A673 (cell line): ENCODE results near the gene APOC4. TPM values are rescaled to one million over a fixed set of nuclear protein-coding genes. Genes with fewer than 3 reads are reported as not detected.
"Not testable (repeated sequence)": the region's sequence is repeated elsewhere in the genome, so short reads cannot be mapped to it uniquely, and the experiment has no call there.

Experiments used
- BruUV-seq: library from RNA; stranded (reverse); fragments of 400-500 nt; replicated peaks from 2 replicates; lab custom pipeline; 2021; lab: Mats Ljungman, UMichigan
- CTCF ChIA-PET: fragments of 300-600 bp; sonication (Branson Sonifier 250); formaldehyde crosslinking; loops from one replicate; lab custom pipeline; 2022; ENCODE audit warnings: antibody characterized with exemption; lab: Charles Lee
- POLR2A ChIA-PET: fragments of 300-600 bp; sonication (Branson Sonifier 250); formaldehyde crosslinking; loops from one replicate; lab custom pipeline; 2022; ENCODE audit warnings: antibody characterized with exemption; ENCODE audit not compliant: low non-redundant PET; lab: Charles Lee
- DNase-seq: peaks from one replicate; pipeline ENCODE4 v3.0.0-alpha.2; 2015; ENCODE audit warnings: low spot score
- H3K27ac ChIP-seq: fragments of 200-600 bp; sonication (generic); 2 replicates; pipeline ENCODE4 v1.5.1; 2016; ENCODE audit warnings: mixed run types, low read depth, mild to moderate bottlenecking, mixed read lengths, antibody characterized with exemption, low read length; ENCODE audit not compliant: poor library complexity, severe bottlenecking
- H3K27me3 ChIP-seq: fragments of 200-600 bp; sonication (generic); replicated peaks from 2 replicates; pipeline ENCODE4 v1.6.1; 2017; ENCODE audit warnings: mixed run types, low read depth, mild to moderate bottlenecking, mixed read lengths, antibody characterized with exemption, low read length; ENCODE audit not compliant: insufficient read depth, poor library complexity
- H3K36me3 ChIP-seq: fragments of 200-600 bp; sonication (generic); 2 replicates; pipeline ENCODE4 v1.6.1; 2016; ENCODE audit warnings: mixed run types, mild to moderate bottlenecking, mixed read lengths, antibody characterized with exemption, low read length; ENCODE audit not compliant: insufficient read depth, poor library complexity, severe bottlenecking
- H3K4me1 ChIP-seq: fragments of 200-600 bp; sonication (generic); 2 replicates; pipeline ENCODE4 v1.6.1; 2017; ENCODE audit warnings: mixed run types, mild to moderate bottlenecking, mixed read lengths, antibody characterized with exemption, low read length; ENCODE audit not compliant: insufficient read depth, poor library complexity, severe bottlenecking
- H3K4me3 ChIP-seq: fragments of 200-600 bp; sonication (generic); 2 replicates; pipeline ENCODE4 v1.5.1; 2016; ENCODE audit warnings: low read depth, mixed run types, mild to moderate bottlenecking, mixed read lengths, low read length; ENCODE audit not compliant: poor library complexity, severe bottlenecking
- H3K9me3 ChIP-seq: fragments of 200-600 bp; sonication (generic); 2 replicates; pipeline ENCODE4 v1.6.1; 2016; ENCODE audit warnings: mixed run types, low read depth, mild to moderate bottlenecking, mixed read lengths, antibody characterized with exemption, low read length; ENCODE audit not compliant: poor library complexity, severe bottlenecking
- EZH2 ChIP-seq: fragments of 200-600 bp; sonication (generic); IDR thresholded peaks from 2 replicates; pipeline ENCODE4 v1.6.1; 2017; ENCODE audit warnings: borderline replicate concordance, low read depth, mild to moderate bottlenecking, mixed read lengths, antibody characterized with exemption, low read length; ENCODE audit not compliant: poor library complexity, severe bottlenecking
- intact Hi-C: fragments of 100-400 bp; cut with micrococcal nuclease; formaldehyde crosslinking; loops from one replicate; pipeline ENCODE4 v1.10.0; 2022; ENCODE audit not compliant: unreplicated experiment
- total RNA-seq: library from RNA; stranded (reverse); gene quantifications from 2 replicates; pipeline ENCODE4 v1.2.3, GENCODE V29; 2021
- TF ChIP-seq, protein P1 (sequence below): fragments of 300-800, 200-600 bp; sonication (generic); conservative IDR thresholded peaks from 2 replicates; pipeline ENCODE4 v1.5.1; 2017; ENCODE audit warnings: low read depth, mild to moderate bottlenecking, antibody characterized with exemption, low read length, moderate library complexity, mixed read lengths

The APOC4 gene
- total RNA-seq, 1 experiment from 2014 or later, result not detected

DNA sequence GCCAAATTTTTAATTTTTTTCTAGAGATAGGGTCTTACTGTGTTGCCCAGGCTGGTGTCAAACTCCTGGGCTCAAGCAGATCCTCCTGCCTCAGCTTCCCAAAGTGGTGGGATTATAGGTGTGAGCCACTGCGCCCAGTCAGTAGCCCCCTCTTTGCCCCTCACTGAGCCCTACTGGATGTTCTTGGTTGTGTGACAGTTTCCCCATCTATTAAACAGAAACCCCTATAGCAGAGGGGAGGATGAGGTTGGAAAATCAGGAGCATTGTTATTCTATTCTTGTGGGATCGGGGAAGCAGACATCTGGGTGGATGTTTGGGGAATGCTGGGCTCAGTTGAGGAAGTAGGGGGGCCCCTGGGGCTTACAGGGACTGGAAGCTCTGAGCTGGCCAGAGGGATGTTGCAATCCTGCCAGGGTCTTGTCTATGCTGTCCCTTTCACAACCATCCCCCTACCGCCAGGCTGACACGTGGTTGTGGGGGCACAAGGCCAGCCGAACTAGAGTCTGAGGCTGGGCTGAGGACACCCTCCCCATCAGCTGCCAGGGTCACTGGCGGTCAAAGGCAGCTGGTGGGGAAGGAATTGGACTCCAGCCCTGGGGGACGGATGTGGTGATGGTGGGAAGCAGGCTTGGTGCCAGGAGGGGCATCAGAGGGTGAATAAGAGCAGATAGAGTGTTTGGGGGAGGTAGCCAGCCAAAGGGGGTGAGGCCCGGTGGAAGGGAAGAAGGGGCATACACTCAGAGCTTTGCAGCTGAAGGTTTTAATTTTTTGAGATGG lies 16.7 kb upstream of the APOC4 start:
- BruUV-seq, result no TSS peak
- Histone ChIP-seq H3K4me3 (no peak overlapping the region), H3K4me1 (no peaks in the 10 kb centered on the region), H3K36me3 (no peaks in the 10 kb centered on the region), H3K27ac (no peak overlapping the region), H3K9me3 (no peaks in the 10 kb centered on the region), H3K27me3 (no peaks in the 10 kb centered on the region)
- intact Hi-C loops, result no loop called here
- TF ChIP-seq, protein P1, sequence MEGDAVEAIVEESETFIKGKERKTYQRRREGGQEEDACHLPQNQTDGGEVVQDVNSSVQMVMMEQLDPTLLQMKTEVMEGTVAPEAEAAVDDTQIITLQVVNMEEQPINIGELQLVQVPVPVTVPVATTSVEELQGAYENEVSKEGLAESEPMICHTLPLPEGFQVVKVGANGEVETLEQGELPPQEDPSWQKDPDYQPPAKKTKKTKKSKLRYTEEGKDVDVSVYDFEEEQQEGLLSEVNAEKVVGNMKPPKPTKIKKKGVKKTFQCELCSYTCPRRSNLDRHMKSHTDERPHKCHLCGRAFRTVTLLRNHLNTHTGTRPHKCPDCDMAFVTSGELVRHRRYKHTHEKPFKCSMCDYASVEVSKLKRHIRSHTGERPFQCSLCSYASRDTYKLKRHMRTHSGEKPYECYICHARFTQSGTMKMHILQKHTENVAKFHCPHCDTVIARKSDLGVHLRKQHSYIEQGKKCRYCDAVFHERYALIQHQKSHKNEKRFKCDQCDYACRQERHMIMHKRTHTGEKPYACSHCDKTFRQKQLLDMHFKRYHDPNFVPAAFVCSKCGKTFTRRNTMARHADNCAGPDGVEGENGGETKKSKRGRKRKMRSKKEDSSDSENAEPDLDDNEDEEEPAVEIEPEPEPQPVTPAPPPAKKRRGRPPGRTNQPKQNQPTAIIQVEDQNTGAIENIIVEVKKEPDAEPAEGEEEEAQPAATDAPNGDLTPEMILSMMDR, result no peak
- no peak for TF ChIP-seq EZH2
- ChIA-PET CTCF (no interaction called here), POLR2A (no interaction called here)
- no peak for DNase-seq

DNA sequence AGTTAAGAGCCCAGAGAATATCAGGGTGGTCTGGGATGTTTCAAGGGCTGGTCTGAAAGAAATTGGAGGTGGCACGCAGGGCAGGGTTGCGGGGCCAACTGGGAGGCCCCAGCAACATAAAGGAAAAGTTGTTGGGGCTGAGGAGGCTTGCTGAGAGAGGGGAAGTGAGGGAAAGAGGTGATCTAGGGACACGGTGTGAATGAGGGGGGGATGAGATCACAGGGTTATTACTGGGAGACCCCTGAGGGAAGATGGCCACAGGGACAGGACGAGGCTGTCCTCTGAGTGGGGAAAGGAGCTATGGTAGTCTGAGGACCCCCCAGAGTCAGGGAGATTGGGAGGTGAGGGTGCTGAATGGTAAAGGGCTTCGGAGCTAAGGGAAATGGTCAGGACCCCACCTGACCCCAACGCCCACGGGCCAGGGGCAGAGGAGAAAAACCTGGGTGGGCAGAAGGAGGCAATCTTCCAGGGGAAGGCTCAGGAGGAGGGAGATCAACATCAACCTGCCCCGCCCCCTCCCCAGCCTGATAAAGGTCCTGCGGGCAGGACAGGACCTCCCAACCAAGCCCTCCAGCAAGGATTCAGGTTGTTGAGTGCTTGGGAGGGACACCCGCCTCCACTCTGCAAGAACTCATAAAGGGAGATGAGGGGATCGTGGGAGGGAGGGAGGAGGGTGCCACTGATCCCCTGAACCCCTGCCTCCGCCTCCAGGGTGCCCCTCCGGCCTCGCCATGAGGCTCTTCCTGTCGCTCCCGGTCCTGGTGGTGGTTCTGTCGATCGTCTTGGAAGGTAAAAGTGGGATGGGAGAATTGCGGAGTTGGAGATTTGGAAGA lies 15.6 kb upstream of the APOC4 start:
- BruUV-seq, H3K27me3 ChIP-seq, H3K36me3 ChIP-seq, H3K27ac ChIP-seq, H3K9me3 ChIP-seq, CTCF ChIA-PET, H3K4me1 ChIP-seq, intact Hi-C loops, DNase-seq, POLR2A ChIA-PET: not testable (repeated sequence)
- H3K4me3 ChIP-seq, result peak overlapping the region; percentile 39

GRCh38 chr19:44927746-44928145 lies 14.3 kb upstream of the APOC4 start:
- H3K9me3 ChIP-seq, result no peaks in the 10 kb centered on the region
- POLR2A ChIA-PET, result no interaction called here
- H3K4me1 ChIP-seq, result no peaks in the 10 kb centered on the region
- CTCF ChIA-PET, result no interaction called here
- BruUV-seq, result no TSS peak
- no peak for TF ChIP-seq EZH2
- TF ChIP-seq, protein P1, result no peak
- no peak overlapping the region for H3K27ac ChIP-seq
- no peaks in the 10 kb centered on the region for H3K36me3 ChIP-seq
- H3K27me3 ChIP-seq, result no peaks in the 10 kb centered on the region
- DNase-seq, result no peak
- no peak overlapping the region for H3K4me3 ChIP-seq
- intact Hi-C loops, result no loop called here
